ENCODE results near the gene PARD6G.

PARD6G gene

GRCh38 chr18:80159713-80160636, 87.3 kb downstream of the PARD6G start:
- TF ChIP-seq ZFX (IDR thresholded peaks at IDR 0.05) (no peak), CTCF (conservative IDR thresholded peaks at IDR 0.05) (no peak)
- H3K27ac ChIP-seq = no peak overlapping the region

GRCh38 chr18:80158365-80158764, 88.9 kb downstream of the PARD6G start:
- TF ChIP-seq CTCF (conservative IDR thresholded peaks at IDR 0.05) (no peak), ZFX (IDR thresholded peaks at IDR 0.05) (no peak)
- H3K27ac ChIP-seq = no peak overlapping the region

GRCh38 chr18:80157708-80158343, 89.5 kb downstream of the PARD6G start:
- H3K27ac ChIP-seq = no peak overlapping the region
- TF ChIP-seq ZFX (IDR thresholded peaks at IDR 0.05) = no peak
- peak; percentile 94 for TF ChIP-seq CTCF (conservative IDR thresholded peaks at IDR 0.05)

GRCh38 chr18:80154293-80154692, 93.0 kb downstream of the PARD6G start:
- TF ChIP-seq CTCF (conservative IDR thresholded peaks at IDR 0.05) (peak; percentile 60), ZFX (IDR thresholded peaks at IDR 0.05) (no peak)
- H3K27ac ChIP-seq = no peak overlapping the region

GRCh38 chr18:80149667-80150066, 97.6 kb downstream of the PARD6G start:
- TF ChIP-seq ZFX (IDR thresholded peaks at IDR 0.05) (no peak), CTCF (conservative IDR thresholded peaks at IDR 0.05) (no peak)
- no peak overlapping the region for H3K27ac ChIP-seq

GRCh38 chr18:80148326-80149199, 98.8 kb downstream of the PARD6G start:
- H3K27ac ChIP-seq = peak overlapping the region; percentile 62
- no peak for TF ChIP-seq CTCF (conservative IDR thresholded peaks at IDR 0.05)
- TF ChIP-seq ZFX (IDR thresholded peaks at IDR 0.05) = no peak
